NCI-H2107 (cell line): Measurements from ENCODE around the gene MTCL3.
"Not testable (repeated sequence)": the region's sequence is repeated elsewhere in the genome, so short reads cannot be mapped to it uniquely, and the experiment has no call there.

ENCODE experiments used
- DNase-seq: peaks from one replicate; lab custom pipeline; 2025; lab: John Stamatoyannopoulos, UW

The MTCL3 gene

DNA sequence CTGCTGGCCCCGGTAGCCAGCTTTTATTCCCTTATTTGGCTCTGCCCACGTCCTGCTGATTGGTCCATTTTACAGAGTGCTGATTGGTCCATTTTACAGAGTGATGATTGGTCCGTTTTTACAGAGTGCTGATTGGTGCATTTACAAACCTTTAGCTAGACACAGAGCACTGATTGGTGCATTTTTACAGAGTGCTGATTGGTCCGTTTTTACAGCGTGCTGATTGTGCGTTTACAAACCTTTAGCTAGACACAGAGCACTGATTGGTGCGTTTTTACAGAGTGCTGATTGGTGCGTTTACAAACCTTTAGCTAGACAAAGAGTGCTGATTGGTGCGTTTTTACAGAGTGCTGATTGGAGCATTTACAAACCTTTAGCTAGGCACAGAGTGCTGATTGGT is 90.6 kb downstream of the MTCL3 start:
- not testable (repeated sequence) for DNase-seq

DNA sequence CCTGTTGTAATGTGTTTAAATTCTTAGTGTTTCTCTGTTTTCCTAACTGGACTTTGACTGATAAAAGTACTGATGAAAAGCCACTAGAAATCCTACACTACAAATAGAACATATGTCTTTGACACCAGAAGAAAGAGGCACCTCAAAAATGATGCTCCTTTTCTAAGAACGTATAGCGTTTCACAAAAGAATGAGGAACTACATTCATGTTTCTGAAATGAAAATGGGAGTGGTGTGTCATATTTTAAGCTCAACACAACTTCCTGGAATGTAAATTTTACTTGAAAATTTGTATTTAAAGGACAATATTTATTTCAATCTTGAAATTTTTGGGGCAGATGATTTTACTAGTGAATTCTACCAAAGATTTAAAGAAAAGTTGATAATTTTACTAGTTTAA is 95.2 kb downstream of the MTCL3 start:
- no peak for DNase-seq
